ENCODE measurements around the gene GRWD1.

Gene GRWD1

DNA sequence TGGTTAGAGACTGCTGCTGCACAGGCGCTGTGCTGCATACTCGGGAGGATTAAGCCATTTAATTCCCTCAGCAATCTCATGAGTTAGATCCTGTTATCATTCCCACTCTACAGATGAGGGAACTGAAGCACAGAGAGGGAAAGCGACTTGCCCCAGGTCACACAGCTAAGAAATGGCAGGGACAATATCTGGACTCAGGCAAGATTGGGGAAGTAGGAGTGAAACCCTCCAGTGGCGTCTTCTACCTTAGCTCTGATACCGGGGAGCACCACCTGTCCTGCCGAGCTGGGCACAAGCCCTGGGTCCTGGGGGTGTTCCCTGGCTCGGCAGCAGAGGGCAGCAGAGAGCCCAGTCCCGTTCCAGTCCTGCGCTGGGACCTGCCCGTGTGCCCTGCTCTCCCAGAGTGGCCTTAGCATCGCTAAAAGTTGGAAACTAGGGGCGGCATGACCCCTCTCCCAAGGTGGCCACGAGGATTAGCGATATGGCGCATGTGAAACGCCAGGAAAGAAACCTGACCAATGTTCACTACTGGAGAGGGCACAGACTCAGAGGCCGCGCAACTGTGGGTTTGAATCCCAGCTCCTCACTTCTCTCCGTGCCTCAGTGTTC lies 43.9 kb downstream of the GRWD1 start:
- no peaks in the 10 kb centered on the region for H3K36me3 ChIP-seq
- H3K27ac ChIP-seq: no peak overlapping the region
- TF ChIP-seq CTCF (IDR thresholded peaks at IDR 0.05; ENCODE audit: low read depth, low read length): peak; percentile 94
- peak; percentile 78 for DNase-seq
- H3K4me3 ChIP-seq (ENCODE audit: low read depth, low read length): no peak overlapping the region
- no peaks in the 10 kb centered on the region for H3K9me3 ChIP-seq (ENCODE audit: severe bottlenecking)
- peaks cover 7% of the 10 kb centered on the region for H3K27me3 ChIP-seq (ENCODE audit: insufficient read depth, low read depth, severe bottlenecking)

DNA sequence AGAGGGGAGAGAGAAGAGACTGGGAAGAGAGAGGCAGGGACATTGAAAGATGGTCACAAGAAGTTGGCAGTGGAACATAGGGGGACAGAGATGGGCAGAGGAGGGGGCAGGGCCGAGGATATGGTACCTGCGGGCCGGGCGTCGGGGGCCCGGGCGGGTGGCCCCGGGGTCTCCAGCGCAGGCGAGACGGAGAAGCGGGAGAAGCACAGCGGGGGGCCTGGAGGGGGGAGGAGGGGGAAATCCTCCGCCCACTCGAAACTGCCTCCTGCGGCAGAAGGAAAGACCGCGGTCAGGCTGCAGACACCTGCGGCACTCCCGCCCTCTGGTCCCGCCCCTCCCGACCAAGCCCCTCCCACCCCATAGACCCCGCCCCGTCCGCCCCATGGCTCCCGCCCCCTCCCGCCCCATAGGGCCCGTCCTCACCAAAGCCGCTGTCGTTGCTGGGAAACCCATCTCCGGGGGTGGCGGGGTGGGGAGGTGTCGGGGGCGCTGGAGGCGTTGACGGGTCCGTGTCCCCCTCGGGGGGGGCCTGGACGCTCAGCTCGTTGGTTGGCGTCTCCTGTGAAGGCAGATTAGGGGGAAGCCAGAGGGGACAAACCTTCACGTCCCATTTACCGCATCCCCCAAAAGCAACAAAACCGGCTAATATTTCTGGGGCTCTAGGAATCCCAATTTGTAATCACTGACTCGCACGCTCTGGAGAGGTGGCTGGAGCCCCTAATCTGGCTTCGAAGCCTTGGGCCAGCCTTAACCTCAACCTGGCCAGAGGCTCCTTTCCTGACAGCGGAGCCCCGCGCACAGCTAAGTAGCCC lies 45.4 kb downstream of the GRWD1 start:
- Histone ChIP-seq H3K27ac (no peak overlapping the region; the same call in 1 of the 2 replicates), H3K4me3 (ENCODE audit: low read depth, low read length) (peak overlapping the region; percentile 41)

GRCh38 chr19:48491793-48492123 lies 46.0 kb downstream of the GRWD1 start:
- no peaks in the 10 kb centered on the region for H3K36me3 ChIP-seq
- H3K27me3 ChIP-seq (ENCODE audit: insufficient read depth, low read depth, severe bottlenecking): peaks cover 7% of the 10 kb centered on the region
- TF ChIP-seq CTCF (IDR thresholded peaks at IDR 0.05; ENCODE audit: low read depth, low read length): no peak
- peak overlapping the region; percentile 41 for H3K4me3 ChIP-seq (ENCODE audit: low read depth, low read length)
- DNase-seq: peak; percentile 60
- H3K9me3 ChIP-seq (ENCODE audit: severe bottlenecking): no peaks in the 10 kb centered on the region
- H3K27ac ChIP-seq: no peak overlapping the region; the same call in 1 of the 2 replicates

More for the DNA sequence above, 45.4 kb downstream of the GRWD1 start:
- Histone ChIP-seq H3K36me3 (no peaks in the 10 kb centered on the region), H3K9me3 (ENCODE audit: severe bottlenecking) (no peaks in the 10 kb centered on the region), H3K27me3 (ENCODE audit: insufficient read depth, low read depth, severe bottlenecking) (peaks cover 7% of the 10 kb centered on the region)
- no peak for TF ChIP-seq CTCF (IDR thresholded peaks at IDR 0.05; ENCODE audit: low read depth, low read length)
- peak; percentile 70 for DNase-seq

DNA sequence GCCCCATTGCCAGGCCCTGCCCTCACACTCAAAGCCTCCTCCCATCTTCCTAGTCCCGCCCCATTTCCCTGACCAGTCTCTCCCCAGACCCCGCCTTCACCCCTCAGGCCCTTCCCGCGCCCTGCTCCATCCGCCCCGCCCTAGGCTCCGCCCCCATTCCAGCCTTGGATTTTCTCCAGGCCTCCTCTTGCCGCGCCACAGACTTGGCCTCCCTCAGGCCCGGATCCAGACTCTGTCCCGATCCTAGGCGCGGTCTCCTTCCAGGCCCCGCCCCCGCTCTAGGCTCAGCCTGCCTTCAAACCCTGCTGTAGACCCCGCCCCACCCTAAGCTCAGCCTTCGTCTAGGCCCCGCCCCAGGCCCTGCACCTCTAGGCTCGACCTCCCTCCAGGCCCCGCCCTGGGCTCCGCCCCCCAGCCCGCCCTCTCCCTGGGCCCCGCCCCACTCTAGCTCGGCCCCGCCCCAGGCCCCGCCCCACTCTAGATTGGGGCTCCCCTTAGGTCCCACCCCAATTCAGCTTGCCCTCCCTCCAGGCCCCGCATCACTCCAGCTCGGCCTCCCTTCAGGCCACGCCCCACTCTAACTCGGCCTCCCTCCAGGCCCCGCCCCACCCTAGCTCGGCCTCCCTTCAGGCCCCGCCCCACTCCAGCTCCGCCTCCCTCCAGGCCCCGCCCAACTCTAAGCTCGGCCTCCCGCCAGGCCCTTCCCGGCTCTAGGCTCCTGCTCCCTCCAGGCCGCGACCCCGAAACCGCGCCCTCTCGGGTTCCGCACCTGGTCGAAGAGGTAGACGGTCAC lies 47.3 kb downstream of the GRWD1 start:
- H3K4me3 ChIP-seq (ENCODE audit: low read depth, low read length): no peak overlapping the region

More for the DNA sequence above, 47.3 kb downstream of the GRWD1 start:
- no peak for TF ChIP-seq CTCF (IDR thresholded peaks at IDR 0.05; ENCODE audit: low read depth, low read length)
- Histone ChIP-seq H3K36me3 (no peaks in the 10 kb centered on the region), H3K27ac (no peak overlapping the region), H3K9me3 (ENCODE audit: severe bottlenecking) (no peaks in the 10 kb centered on the region), H3K27me3 (ENCODE audit: insufficient read depth, low read depth, severe bottlenecking) (peaks cover 7% of the 10 kb centered on the region)
- DNase-seq: peak; percentile 63

All from WERI-Rb-1 (cell line).